Hematopoietic multipotent progenitor cell treated with erythropoietin and hydrocortisone succinate and interleukin-3 and kit ligand, for 15 days (in vitro differentiated cells): ENCODE results near the gene ASB2.

Experiments
- DNase-seq: peaks from one replicate; pipeline ENCODE4 v3.0.0-alpha.2; 2015; ENCODE audit warnings: low spot score

The ASB2 gene

DNA sequence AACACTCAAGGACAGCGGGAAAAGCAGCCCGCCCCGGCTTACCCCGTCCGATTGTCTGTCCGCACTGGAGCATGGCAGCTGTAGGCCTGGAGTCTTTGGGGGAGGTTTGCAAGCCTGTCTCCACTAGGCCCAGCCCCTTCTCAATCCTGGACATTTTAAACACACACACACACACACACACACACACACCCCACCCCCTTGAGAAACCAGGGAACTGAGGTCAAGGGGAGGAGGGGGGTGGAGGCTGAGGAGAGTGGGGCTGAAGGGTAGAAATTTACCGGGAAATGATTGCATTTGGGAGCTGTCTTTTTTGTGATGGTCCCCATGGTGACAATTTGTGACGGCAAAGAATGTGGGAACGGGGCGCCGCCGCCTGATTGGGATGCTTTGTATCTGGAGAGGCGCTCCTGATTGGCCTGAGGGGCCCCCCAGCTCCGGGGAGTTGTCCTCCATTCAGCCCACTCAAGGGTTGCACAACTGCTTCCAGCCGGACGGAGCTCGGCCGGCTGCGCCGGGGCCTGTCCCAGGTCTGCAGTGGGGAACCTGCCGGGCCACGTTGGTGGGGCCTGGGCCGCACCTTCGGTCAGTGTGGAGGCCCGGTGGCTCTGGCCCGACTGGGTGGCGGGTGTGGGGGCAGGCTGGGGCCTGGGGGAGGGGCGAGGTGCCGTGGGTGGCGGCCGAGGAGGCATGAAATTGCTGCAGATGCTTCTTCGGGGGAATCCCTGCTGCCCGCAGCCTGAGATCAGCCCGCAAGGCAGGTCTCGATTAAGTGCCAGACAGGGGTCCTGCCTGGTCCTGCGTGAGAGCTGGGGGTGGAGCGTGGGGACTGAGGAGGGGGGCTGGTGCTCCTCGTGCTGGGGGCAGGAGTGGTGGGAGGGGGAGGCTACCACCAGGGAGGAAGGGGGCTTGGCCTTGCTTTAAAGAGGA, 49.2 kb downstream of the ASB2 start, which contains the start of gene FAM181A:
Gene FAM181A, plus strand, starts transcription at position 472 of the 927 bp plus-strand sequence. CDS start 942 bp downstream, outside the sequence.
- no peak for DNase-seq

- DNase-seq, result no peak
Measured at GRCh38 chr14:93926245-93926872, 50.0 kb downstream of the ASB2 start.

GRCh38 chr14:93925374-93925895, 50.9 kb downstream of the ASB2 start:
- DNase-seq, result no peak

- DNase-seq, result no peak
Measured at GRCh38 chr14:93924592-93925355, 51.6 kb downstream of the ASB2 start.

GRCh38 chr14:93923626-93924025, 52.7 kb downstream of the ASB2 start:
- no peak for DNase-seq

DNA sequence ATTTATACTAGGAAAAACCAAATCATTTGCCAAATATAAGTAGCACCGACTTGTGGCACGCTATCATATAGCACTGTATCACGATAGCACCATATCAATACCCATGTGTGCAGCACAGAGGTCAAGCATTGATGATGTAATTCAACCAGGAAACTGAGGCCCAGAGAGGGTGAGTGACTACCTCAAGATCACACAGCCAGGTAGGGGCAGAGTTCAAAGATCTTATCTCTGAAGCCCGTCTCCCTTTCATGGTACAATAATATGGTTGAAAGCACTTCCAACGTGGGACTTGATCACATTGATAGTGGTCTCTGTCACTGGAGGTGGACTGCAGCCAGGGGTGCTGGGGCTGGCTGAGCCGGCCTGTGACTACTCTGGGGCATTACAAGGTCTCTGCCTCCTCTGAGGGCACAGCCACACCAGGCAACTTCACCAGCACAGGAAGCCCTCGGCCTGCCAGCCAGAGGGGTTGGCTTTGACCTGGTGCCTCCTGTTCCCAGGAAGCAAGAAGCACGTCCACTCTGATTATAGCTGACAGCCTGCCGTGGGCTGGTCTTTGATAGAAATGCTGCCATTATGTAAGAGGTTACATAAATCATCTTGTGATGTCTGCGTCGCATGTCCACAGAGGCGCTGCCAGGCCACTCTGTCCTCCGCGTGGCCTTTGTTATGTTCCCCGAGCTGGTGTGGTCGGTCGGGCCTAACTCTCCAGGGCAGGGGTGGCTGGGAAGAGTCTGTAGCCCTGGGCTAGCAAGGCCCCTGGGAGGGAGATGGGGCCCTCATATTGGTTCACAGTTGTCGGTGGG, 55.2 kb downstream of the ASB2 start:
- no peak for DNase-seq

DNA sequence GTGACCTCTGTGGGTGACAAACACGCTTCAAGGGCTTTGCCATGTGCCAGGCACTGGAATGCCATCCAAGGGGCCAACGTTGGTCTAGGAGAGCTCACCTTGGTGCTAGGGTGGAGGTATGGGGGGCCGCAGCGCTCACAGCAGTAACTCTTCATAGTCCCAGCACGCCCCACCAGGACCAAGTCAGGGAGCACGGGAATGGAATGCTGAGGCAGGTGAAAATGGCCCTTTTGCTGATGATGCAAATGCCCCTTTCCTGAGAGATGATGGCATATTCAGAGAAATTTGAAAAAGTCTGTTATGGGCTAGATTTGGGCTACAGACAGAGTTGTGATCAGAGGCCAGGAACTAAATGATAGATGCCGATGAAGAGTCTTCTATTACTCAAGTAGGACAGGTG, 59.2 kb downstream of the ASB2 start:
- no peak for DNase-seq

- no peak for DNase-seq
Measured at GRCh38 chr14:93916498-93916897, 59.9 kb downstream of the ASB2 start.

GRCh38 chr14:93915800-93916199, 60.6 kb downstream of the ASB2 start:
- no peak for DNase-seq

DNA sequence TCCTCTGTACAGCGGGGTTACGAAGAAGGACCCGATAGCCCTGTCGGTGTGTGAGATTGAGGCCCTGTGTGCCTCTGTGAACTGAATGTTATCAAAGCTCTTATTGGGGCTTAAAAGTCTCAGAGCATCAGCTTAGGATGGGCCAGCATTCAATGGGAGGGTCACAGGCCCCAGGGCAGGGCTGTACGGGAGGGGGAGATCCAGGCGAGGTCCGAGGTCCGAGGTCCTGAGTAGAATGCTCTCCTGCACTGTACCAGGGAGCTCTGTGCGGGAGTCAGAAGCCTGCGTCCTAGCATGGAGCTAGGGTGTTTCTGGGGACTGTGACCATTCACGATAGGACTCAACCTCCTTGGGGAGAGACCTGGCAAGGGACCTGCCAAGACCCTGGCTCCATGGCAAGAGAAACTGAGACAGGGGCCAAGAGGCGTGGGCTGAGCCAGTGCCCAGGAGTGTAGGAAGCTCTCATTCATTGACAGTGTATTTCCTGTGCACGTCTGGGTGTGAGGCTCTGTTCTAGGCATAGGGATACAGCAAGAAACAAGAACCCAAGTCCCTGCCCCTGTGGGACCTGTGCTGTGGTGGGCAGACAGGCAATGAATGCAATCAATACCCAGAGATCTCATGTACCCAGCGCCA, 61.2 kb downstream of the ASB2 start:
- no peak for DNase-seq

- no peak for DNase-seq
Measured at GRCh38 chr14:93914278-93914677, 62.1 kb downstream of the ASB2 start.

- DNase-seq, result no peak
Measured at GRCh38 chr14:93912782-93913181, 63.6 kb downstream of the ASB2 start.

DNA sequence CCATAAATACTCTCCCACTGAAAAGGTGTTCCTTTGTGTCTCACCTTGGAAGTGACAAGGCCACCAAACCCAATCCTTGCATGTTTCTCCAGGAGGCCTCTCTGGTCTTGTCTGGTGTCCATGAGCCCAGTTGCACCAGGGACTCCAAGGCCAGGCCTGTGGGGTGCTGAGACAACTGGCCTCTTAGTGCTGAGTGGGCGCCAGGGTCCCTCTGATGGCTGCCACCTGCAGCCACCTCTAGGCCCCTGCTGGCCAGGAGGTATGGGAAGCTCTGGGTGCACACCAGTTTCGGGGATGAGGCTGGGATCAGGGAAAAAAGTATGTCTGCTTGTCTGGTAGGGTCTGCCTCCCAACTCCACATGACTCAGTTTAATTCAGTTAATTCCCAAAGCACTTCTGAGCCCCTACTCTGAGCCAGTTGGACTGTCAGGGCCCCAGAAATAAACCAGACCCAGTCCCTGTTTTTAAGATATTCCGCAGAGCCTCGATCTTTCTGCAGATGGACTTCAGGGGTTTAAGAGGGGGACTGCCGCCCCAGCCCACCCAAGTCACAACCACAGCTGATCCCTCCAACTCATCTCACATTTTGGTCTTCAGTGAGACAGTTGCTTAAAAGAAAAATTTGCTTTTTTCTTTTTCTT, 64.3 kb downstream of the ASB2 start:
- no peak for DNase-seq

GRCh38 chr14:93909429-93910128, 66.8 kb downstream of the ASB2 start:
- no peak for DNase-seq

- peak; percentile 40 for DNase-seq
Measured at GRCh38 chr14:93906341-93907329, 69.7 kb downstream of the ASB2 start.

DNA sequence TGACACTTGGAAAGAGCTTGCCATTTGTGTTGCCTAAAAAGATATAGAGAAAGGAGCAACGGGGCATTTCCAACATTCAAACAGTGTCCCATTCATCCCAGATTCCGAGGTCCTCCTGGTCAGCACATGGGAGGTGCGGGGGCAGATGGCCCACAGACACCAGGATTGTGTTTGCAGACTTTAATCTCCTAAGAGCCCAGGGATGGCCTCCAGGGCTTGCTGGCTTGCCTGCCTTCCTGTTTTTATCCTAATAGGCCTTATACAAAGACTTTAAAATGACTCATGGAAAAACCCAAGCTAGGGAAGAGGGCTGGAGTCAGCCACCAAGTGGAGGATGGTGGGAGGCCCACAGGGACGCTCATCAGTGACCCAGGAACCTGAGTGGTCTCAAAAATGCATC, 70.7 kb downstream of the ASB2 start:
- no peak for DNase-seq

DNA sequence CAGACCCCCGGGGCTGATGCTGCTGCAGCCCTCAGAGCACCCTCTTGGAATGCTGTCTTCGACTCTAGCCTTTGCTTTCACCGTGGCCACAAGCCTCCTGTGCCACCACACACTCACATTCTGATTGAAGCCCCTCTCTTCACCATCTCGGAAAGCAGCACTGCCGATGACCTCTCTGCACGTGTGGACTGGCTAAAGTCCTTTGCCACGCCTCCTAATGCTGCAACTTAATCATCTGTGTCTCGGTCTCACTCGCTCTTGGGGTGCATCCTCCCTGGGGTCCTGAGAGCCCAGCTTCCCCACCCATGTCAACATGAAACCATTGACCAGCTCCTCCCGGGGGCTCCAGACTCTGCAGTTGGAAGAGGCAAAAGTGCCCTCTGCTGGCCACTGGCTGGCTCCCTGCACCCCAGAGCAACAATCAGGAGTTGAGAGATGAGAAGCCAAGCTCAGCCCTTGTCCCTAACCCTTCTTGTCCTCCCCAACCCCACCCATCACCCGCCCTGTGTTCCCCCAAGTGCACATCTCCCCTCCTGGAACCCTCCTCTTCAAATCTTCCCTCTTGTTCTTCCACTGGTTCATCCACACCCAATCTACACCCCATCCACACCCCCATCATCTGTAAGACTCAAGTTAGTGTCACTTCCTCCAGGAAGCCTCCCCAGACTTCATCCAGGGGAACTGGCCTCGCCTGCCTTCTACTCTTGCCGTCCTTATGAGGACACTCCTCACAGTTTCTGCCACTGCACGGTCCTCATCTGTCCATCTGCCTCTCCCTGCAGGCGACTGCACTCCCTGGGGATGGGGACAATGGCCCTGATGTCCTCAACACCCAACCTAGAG, 72.8 kb downstream of the ASB2 start:
- DNase-seq, result no peak
